HuH-7.5 (cell line): ENCODE measurements around the gene TGFBR1.

Source experiments
- DNase-seq: peaks from one replicate; pipeline ENCODE4 v3.0.0; 2011; ENCODE audit warnings: low spot score

The TGFBR1 gene

GRCh38 chr9:99104459-99105151 lies at the start of gene TGFBR1:
TSS of gene TGFBR1 (plus strand) at chr9:99105113. CDS start at chr9:99105206, 93 bp downstream.
- peak; percentile 96 for DNase-seq

GRCh38 chr9:99055384-99055783 lies 49.5 kb upstream of the TGFBR1 start:
- DNase-seq = no peak

GRCh38 chr9:99056186-99056585 lies 48.7 kb upstream of the TGFBR1 start:
- DNase-seq = no peak

- DNase-seq = no peak
Measured at GRCh38 chr9:99056886-99057664, 47.8 kb upstream of the TGFBR1 start.

- DNase-seq = no peak
Measured at GRCh38 chr9:99057665-99058625, 47.0 kb upstream of the TGFBR1 start.

- no peak for DNase-seq
Measured at GRCh38 chr9:99058964-99059921, 45.7 kb upstream of the TGFBR1 start.

GRCh38 chr9:99060621-99061020 lies 44.3 kb upstream of the TGFBR1 start:
- DNase-seq = no peak

- DNase-seq = no peak
Measured at GRCh38 chr9:99062549-99062948, 42.4 kb upstream of the TGFBR1 start.

GRCh38 chr9:99063522-99063921 lies 41.4 kb upstream of the TGFBR1 start:
- DNase-seq = no peak

- DNase-seq = no peak
Measured at GRCh38 chr9:99066571-99066970, 38.3 kb upstream of the TGFBR1 start.

- DNase-seq = no peak
Measured at GRCh38 chr9:99069075-99069474, 35.8 kb upstream of the TGFBR1 start.

- DNase-seq = no peak
Measured at GRCh38 chr9:99069546-99069945, 35.4 kb upstream of the TGFBR1 start.

- no peak for DNase-seq
Measured at GRCh38 chr9:99070681-99071080, 34.2 kb upstream of the TGFBR1 start.

- DNase-seq = no peak
Measured at GRCh38 chr9:99071313-99072039, 33.4 kb upstream of the TGFBR1 start.

GRCh38 chr9:99072040-99072394 lies 32.9 kb upstream of the TGFBR1 start:
- DNase-seq = no peak

GRCh38 chr9:99073347-99073746 lies 31.6 kb upstream of the TGFBR1 start:
- DNase-seq = no peak

- no peak for DNase-seq
Measured at GRCh38 chr9:99073985-99074901, 30.7 kb upstream of the TGFBR1 start.

GRCh38 chr9:99074902-99075245 lies 30.0 kb upstream of the TGFBR1 start:
- DNase-seq = no peak

- DNase-seq = no peak
Measured at GRCh38 chr9:99075246-99075912, 29.5 kb upstream of the TGFBR1 start.
